HEK293 (cell line): ENCODE results near the gene HGD.

Source experiments
- CTCF ChIA-PET: fragments of 350-600 bp; formaldehyde crosslinking; extraction: SDS; loops from one replicate; lab custom pipeline; 2021; ENCODE audit warnings: antibody characterized with exemption; lab: Yijun Ruan, JAX
- POLR2A ChIA-PET: fragments of 300-600 bp; formaldehyde crosslinking; extraction: SDS; loops from one replicate; lab custom pipeline; 2020; ENCODE audit warnings: antibody characterized with exemption, inconsistent platforms; lab: Yijun Ruan, JAX
- H3K27ac ChIP-seq: fragments of 200-500 bp; sonication (Bioruptor generic); 2 replicates; pipeline ENCODE4 v1.5.1; 2014; ENCODE audit warnings: low read depth, low read length, control low read depth, inconsistent platforms; ENCODE audit errors: extremely low read depth
- H3K36me3 ChIP-seq, 2 experiments: fragments of 200-500 bp in 1 of 2; sonication (Bioruptor generic) in 1 of 2; 1 replicate in 1 of 2; 2 replicates in 1 of 2; pipeline ENCODE4 v1.5.1; 2014 to 2017; ENCODE audit warnings: inconsistent platforms in 2 of 2, low read length in 2 of 2; ENCODE audit not compliant: control insufficient read depth in 2 of 2, insufficient read depth in 1 of 2
- H3K4me1 ChIP-seq: fragments of 200-500 bp; sonication (Bioruptor generic); 2 replicates; pipeline ENCODE4 v1.5.1; 2014; ENCODE audit warnings: mild to moderate bottlenecking, low read length, inconsistent platforms; ENCODE audit not compliant: control insufficient read depth, insufficient read depth
- H3K4me3 ChIP-seq: 2 replicates; pipeline ENCODE4 v1.5.1; 2011; ENCODE audit warnings: low read depth, mild to moderate bottlenecking, control low read depth, low read length, moderate library complexity
- H3K9me3 ChIP-seq: fragments of 200-500 bp; sonication (Bioruptor generic); 2 replicates; pipeline ENCODE4 v1.5.1; 2014; ENCODE audit warnings: low read depth, low read length, inconsistent platforms; ENCODE audit not compliant: control insufficient read depth, insufficient read depth
- KLF16 ChIP-seq: fragments of 450-650 bp; formaldehyde crosslinking; IDR thresholded peaks from 2 replicates; pipeline ENCODE4 v1.5.1; 2017; ENCODE audit warnings: missing biosample characterization, missing genetic modification characterization
- OSR2 ChIP-seq: fragments of 450-650 bp; formaldehyde crosslinking; IDR thresholded peaks from 2 replicates; pipeline ENCODE4 v1.5.1; 2016; ENCODE audit warnings: missing biosample characterization, missing genetic modification characterization
- SCRT2 ChIP-seq: fragments of 450-650 bp; formaldehyde crosslinking; IDR thresholded peaks from 2 replicates; pipeline ENCODE4 v1.5.1; 2016; ENCODE audit warnings: missing biosample characterization, missing genetic modification characterization
- ZBTB1 ChIP-seq: fragments of 450-650 bp; formaldehyde crosslinking; IDR thresholded peaks from 2 replicates; pipeline ENCODE4 v1.5.1; 2016; ENCODE audit warnings: missing biosample characterization, missing genetic modification characterization
- ZNF169 ChIP-seq: fragments of 450-650 bp; formaldehyde crosslinking; IDR thresholded peaks from 2 replicates; pipeline ENCODE4 v1.5.1; 2016; ENCODE audit warnings: missing biosample characterization, missing genetic modification characterization
- ZNF292 ChIP-seq: fragments of 450-650 bp; formaldehyde crosslinking; IDR thresholded peaks from 2 replicates; pipeline ENCODE4 v1.5.1; 2016; ENCODE audit warnings: low read depth, missing biosample characterization, missing genetic modification characterization, borderline replicate concordance
- ZNF555 ChIP-seq: fragments of 450-650 bp; formaldehyde crosslinking; conservative IDR thresholded peaks from 2 replicates; pipeline ENCODE4 v1.5.1; 2017; ENCODE audit warnings: missing biosample characterization, mild to moderate bottlenecking, missing genetic modification characterization, inconsistent platforms
- ZNF670 ChIP-seq: fragments of 450-650 bp; formaldehyde crosslinking; IDR thresholded peaks from 2 replicates; pipeline ENCODE4 v1.5.1; 2016; ENCODE audit warnings: missing biosample characterization, missing genetic modification characterization, low read depth
- ZNF791 ChIP-seq: fragments of 450-650 bp; formaldehyde crosslinking; IDR thresholded peaks from 2 replicates; pipeline ENCODE4 v1.5.1; 2016; ENCODE audit warnings: missing biosample characterization, missing genetic modification characterization
- TF ChIP-seq, protein P1 (sequence below): fragments of 450-650 bp; formaldehyde crosslinking; IDR thresholded peaks from 2 replicates; pipeline ENCODE4 v1.5.1; 2017; ENCODE audit warnings: missing biosample characterization, missing genetic modification characterization
- TF ChIP-seq, protein P2 (sequence below): fragments of 450-650 bp; formaldehyde crosslinking; IDR thresholded peaks from 2 replicates; pipeline ENCODE4 v1.5.1; 2016; ENCODE audit warnings: missing biosample characterization, missing genetic modification characterization
- TF ChIP-seq, protein P3 (sequence below): fragments of 450-650 bp; formaldehyde crosslinking; conservative IDR thresholded peaks from 2 replicates; pipeline ENCODE4 v1.5.1; 2016; ENCODE audit warnings: low read depth, missing biosample characterization, missing genetic modification characterization
- TF ChIP-seq, protein P4 (sequence below): fragments of 450-650 bp; formaldehyde crosslinking; IDR thresholded peaks from 2 replicates; pipeline ENCODE4 v1.5.1; 2016; ENCODE audit warnings: missing biosample characterization, missing genetic modification characterization
- TF ChIP-seq, protein P5 (sequence below): sonication (generic); formaldehyde crosslinking; IDR thresholded peaks from 2 replicates; pipeline ENCODE4 v1.8.1; 2022; ENCODE audit warnings: mild to moderate bottlenecking, moderate library complexity, missing genetic modification reagents
- TF ChIP-seq, protein P6 (sequence below): fragments of 450-650 bp; formaldehyde crosslinking; IDR thresholded peaks from 2 replicates; pipeline ENCODE4 v1.5.1; 2017; ENCODE audit warnings: missing biosample characterization, missing genetic modification characterization
- TF ChIP-seq, protein P7 (sequence below): fragments of 450-650 bp; formaldehyde crosslinking; IDR thresholded peaks from 2 replicates; pipeline ENCODE4 v1.5.1; 2017; ENCODE audit warnings: missing biosample characterization, missing genetic modification characterization

The HGD gene

DNA sequence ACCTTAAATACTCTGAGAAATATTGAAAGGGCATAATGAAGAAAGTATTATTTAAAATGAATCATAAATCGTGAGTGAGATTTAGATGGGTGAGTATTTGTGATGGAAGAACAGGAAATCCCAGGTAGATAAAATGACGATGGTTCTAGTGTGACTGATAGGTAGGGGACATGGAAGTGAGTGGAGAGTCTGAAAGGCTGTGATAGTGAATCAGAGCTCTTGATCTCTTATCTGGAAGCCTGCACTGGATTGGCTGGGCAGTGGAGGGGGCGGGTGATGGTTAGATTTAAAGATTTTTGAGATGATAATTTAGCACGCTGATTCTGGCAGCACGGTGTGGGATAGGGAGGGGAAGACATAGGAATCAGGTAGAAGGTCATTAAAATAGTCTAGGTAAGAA, 20.1 kb downstream of the HGD start:
- Histone ChIP-seq H3K36me3 (no peaks in the 10 kb centered on the region), H3K4me1 (no peaks in the 10 kb centered on the region), H3K9me3 (no peaks in the 10 kb centered on the region), H3K27ac (no peak overlapping the region)
- TF ChIP-seq, protein P1, sequence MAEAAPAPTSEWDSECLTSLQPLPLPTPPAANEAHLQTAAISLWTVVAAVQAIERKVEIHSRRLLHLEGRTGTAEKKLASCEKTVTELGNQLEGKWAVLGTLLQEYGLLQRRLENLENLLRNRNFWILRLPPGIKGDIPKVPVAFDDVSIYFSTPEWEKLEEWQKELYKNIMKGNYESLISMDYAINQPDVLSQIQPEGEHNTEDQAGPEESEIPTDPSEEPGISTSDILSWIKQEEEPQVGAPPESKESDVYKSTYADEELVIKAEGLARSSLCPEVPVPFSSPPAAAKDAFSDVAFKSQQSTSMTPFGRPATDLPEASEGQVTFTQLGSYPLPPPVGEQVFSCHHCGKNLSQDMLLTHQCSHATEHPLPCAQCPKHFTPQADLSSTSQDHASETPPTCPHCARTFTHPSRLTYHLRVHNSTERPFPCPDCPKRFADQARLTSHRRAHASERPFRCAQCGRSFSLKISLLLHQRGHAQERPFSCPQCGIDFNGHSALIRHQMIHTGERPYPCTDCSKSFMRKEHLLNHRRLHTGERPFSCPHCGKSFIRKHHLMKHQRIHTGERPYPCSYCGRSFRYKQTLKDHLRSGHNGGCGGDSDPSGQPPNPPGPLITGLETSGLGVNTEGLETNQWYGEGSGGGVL: no peak
- TF ChIP-seq, protein P2, sequence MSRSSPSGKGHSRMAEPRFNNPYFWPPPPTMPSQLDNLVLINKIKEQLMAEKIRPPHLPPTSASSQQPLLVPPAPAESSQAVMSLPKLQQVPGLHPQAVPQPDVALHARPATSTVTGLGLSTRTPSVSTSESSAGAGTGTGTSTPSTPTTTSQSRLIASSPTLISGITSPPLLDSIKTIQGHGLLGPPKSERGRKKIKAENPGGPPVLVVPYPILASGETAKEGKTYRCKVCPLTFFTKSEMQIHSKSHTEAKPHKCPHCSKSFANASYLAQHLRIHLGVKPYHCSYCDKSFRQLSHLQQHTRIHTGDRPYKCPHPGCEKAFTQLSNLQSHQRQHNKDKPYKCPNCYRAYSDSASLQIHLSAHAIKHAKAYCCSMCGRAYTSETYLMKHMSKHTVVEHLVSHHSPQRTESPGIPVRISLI: no peak
- no peak for TF ChIP-seq OSR2 (tag by site-specific recombination)
- TF ChIP-seq, protein P3, sequence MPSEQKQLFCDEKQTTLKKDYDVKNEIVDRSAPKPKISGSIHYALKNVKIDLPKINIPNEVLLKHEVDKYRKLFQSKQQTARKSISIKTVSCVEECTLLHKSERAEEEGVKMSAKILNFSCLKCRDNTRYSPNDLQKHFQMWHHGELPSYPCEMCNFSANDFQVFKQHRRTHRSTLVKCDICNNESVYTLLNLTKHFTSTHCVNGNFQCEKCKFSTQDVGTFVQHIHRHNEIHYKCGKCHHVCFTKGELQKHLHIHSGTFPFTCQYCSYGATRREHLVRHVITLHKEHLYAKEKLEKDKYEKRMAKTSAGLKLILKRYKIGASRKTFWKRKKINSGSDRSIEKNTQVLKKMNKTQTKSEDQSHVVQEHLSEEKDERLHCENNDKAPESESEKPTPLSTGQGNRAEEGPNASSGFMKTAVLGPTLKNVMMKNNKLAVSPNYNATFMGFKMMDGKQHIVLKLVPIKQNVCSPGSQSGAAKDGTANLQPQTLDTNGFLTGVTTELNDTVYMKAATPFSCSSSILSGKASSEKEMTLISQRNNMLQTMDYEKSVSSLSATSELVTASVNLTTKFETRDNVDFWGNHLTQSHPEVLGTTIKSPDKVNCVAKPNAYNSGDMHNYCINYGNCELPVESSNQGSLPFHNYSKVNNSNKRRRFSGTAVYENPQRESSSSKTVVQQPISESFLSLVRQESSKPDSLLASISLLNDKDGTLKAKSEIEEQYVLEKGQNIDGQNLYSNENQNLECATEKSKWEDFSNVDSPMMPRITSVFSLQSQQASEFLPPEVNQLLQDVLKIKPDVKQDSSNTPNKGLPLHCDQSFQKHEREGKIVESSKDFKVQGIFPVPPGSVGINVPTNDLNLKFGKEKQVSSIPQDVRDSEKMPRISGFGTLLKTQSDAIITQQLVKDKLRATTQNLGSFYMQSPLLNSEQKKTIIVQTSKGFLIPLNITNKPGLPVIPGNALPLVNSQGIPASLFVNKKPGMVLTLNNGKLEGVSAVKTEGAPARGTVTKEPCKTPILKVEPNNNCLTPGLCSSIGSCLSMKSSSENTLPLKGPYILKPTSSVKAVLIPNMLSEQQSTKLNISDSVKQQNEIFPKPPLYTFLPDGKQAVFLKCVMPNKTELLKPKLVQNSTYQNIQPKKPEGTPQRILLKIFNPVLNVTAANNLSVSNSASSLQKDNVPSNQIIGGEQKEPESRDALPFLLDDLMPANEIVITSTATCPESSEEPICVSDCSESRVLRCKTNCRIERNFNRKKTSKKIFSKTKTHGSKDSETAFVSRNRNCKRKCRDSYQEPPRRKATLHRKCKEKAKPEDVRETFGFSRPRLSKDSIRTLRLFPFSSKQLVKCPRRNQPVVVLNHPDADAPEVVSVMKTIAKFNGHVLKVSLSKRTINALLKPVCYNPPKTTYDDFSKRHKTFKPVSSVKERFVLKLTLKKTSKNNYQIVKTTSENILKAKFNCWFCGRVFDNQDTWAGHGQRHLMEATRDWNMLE (tag by site-specific recombination): no peak
- TF ChIP-seq, protein P4, sequence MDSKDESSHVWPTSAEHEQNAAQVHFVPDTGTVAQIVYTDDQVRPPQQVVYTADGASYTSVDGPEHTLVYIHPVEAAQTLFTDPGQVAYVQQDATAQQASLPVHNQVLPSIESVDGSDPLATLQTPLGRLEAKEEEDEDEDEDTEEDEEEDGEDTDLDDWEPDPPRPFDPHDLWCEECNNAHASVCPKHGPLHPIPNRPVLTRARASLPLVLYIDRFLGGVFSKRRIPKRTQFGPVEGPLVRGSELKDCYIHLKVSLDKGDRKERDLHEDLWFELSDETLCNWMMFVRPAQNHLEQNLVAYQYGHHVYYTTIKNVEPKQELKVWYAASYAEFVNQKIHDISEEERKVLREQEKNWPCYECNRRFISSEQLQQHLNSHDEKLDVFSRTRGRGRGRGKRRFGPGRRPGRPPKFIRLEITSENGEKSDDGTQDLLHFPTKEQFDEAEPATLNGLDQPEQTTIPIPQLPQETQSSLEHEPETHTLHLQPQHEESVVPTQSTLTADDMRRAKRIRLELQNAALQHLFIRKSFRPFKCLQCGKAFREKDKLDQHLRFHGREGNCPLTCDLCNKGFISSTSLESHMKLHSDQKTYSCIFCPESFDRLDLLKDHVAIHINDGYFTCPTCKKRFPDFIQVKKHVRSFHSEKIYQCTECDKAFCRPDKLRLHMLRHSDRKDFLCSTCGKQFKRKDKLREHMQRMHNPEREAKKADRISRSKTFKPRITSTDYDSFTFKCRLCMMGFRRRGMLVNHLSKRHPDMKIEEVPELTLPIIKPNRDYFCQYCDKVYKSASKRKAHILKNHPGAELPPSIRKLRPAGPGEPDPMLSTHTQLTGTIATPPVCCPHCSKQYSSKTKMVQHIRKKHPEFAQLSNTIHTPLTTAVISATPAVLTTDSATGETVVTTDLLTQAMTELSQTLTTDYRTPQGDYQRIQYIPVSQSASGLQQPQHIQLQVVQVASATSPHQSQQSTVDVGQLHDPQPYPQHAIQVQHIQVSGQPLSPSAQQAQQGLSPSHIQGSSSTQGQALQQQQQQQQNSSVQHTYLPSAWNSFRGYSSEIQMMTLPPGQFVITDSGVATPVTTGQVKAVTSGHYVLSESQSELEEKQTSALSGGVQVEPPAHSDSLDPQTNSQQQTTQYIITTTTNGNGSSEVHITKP (tag by site-specific recombination): no peak
- TF ChIP-seq, all 188 proteins: peak for 0
- no peak overlapping the region for H3K4me3 ChIP-seq
- ChIA-PET CTCF (no interaction called here), POLR2A (no interaction called here)

DNA sequence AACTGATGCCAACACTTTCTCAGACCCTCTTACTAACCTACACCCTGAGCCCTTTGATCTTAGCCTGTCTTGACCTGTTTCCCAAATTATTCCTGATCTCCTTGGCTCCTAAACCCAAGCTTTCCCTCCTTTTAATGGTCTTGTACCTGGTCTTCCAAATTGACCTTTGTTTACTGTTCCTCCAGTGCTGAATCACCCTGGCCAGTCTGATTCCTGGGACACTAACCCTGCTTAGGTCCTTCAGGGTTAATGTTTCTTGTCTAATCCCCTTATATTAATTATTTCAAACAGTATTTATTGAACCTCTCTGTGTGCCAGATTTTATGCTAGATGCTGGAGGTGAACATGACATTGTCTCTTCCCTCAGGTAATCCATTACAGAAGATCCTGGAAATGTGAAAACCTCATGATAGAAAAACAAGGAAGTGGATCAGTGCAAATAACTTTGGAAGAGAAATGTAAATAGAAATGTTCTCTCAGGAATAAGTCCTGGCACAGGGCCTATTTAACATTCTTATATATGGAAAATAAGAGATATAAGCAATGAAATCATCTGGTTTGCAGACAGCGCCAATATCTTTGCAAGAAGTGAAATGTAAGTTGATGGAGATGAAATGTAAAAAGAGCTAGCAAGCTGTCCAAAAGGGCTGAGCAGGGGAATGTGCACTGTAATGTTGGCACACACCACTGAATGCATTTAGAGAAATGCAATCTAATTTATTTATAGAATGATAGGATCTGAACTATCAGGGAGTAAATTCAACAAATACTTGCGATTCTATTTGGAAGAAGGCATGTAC, 20.7 kb downstream of the HGD start:
- Histone ChIP-seq H3K4me3 (no peak overlapping the region), H3K27ac (no peak overlapping the region), H3K4me1 (no peaks in the 10 kb centered on the region), H3K36me3 (no peaks in the 10 kb centered on the region), H3K9me3 (no peaks in the 10 kb centered on the region)
- ChIA-PET POLR2A (no interaction called here), CTCF (no interaction called here)
- TF ChIP-seq SCRT2 (tag by site-specific recombination): no peak
- TF ChIP-seq, protein P5, sequence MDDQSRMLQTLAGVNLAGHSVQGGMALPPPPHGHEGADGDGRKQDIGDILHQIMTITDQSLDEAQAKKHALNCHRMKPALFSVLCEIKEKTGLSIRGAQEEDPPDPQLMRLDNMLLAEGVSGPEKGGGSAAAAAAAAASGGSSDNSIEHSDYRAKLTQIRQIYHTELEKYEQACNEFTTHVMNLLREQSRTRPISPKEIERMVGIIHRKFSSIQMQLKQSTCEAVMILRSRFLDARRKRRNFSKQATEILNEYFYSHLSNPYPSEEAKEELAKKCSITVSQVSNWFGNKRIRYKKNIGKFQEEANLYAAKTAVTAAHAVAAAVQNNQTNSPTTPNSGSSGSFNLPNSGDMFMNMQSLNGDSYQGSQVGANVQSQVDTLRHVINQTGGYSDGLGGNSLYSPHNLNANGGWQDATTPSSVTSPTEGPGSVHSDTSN (CRISPR knock-in tag): no peak
- no peak for TF ChIP-seq ZBTB1 (tag by site-specific recombination)
- no peak for TF ChIP-seq ZNF169 (tag by site-specific recombination)
- TF ChIP-seq ZNF555 (tag by site-specific recombination): no peak
- TF ChIP-seq ZNF670: no peak
- TF ChIP-seq, protein P6, sequence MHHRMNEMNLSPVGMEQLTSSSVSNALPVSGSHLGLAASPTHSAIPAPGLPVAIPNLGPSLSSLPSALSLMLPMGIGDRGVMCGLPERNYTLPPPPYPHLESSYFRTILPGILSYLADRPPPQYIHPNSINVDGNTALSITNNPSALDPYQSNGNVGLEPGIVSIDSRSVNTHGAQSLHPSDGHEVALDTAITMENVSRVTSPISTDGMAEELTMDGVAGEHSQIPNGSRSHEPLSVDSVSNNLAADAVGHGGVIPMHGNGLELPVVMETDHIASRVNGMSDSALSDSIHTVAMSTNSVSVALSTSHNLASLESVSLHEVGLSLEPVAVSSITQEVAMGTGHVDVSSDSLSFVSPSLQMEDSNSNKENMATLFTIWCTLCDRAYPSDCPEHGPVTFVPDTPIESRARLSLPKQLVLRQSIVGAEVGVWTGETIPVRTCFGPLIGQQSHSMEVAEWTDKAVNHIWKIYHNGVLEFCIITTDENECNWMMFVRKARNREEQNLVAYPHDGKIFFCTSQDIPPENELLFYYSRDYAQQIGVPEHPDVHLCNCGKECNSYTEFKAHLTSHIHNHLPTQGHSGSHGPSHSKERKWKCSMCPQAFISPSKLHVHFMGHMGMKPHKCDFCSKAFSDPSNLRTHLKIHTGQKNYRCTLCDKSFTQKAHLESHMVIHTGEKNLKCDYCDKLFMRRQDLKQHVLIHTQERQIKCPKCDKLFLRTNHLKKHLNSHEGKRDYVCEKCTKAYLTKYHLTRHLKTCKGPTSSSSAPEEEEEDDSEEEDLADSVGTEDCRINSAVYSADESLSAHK (tag by site-specific recombination): no peak
- TF ChIP-seq, protein P7, sequence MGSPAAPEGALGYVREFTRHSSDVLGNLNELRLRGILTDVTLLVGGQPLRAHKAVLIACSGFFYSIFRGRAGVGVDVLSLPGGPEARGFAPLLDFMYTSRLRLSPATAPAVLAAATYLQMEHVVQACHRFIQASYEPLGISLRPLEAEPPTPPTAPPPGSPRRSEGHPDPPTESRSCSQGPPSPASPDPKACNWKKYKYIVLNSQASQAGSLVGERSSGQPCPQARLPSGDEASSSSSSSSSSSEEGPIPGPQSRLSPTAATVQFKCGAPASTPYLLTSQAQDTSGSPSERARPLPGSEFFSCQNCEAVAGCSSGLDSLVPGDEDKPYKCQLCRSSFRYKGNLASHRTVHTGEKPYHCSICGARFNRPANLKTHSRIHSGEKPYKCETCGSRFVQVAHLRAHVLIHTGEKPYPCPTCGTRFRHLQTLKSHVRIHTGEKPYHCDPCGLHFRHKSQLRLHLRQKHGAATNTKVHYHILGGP: no peak
- TF ChIP-seq KLF16 (tag by site-specific recombination): no peak
- TF ChIP-seq ZNF791: no peak
- no peak for TF ChIP-seq ZNF292 (tag by site-specific recombination)
